HL-60/S4 treated with retinoic acid at 250 ng/mL for 4 days and 3 days (cell line): ENCODE measurements around the gene MUC20.
"Not testable (repeated sequence)": the region's sequence is repeated elsewhere in the genome, so short reads cannot be mapped to it uniquely, and the experiment has no call there.

Source experiments
- in situ Hi-C: fragments of 300-500 bp; cut with MboI; formaldehyde crosslinking; loops from 2 replicates; pipeline ENCODE4 v1.7.0; 2022; ENCODE audit warnings: low sequenced_read_pairs

Gene MUC20

GRCh38 chr3:195770081-195770840, 49.5 kb downstream of the MUC20 start:
- in situ Hi-C loops: no loop called here

DNA sequence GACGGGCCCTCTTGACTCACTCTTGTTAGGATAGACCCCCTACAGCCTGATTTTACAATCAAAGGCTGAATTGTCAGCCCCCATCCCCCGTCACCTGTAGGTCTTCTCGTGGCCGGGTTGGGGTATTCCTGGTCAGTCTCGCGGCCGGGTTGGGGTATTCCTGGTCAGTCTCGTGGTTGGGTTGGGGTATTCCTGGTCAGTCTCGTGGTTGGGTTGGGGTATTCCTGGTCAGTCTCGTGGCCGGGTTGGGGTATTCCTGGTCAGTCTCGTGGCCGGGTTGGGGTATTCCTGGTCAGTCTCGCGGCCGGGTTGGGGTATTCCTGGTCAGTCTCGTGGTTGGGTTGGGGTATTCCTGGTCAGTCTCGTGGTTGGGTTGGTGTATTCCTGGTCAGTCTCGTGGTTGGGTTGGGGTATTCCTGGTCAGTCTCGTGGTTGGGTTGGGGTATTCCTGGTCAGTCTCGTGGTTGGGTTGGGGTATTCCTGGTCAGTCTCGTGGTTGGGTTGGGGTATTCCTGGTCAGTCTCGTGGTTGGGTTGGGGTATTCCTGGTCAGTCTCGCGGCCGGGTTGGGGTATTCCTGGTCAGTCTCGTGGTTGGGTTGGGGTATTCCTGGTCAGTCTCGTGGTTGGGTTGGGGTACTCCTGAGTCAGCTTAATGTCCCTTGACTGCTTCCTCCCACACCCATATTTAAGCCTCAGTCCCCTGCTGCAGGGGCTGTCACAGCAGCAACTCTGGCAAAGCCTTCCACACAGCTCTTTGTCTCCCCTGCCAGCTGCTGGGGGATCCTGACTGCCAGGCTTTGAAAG, 50.3 kb downstream of the MUC20 start:
- in situ Hi-C loops: not testable (repeated sequence)

DNA sequence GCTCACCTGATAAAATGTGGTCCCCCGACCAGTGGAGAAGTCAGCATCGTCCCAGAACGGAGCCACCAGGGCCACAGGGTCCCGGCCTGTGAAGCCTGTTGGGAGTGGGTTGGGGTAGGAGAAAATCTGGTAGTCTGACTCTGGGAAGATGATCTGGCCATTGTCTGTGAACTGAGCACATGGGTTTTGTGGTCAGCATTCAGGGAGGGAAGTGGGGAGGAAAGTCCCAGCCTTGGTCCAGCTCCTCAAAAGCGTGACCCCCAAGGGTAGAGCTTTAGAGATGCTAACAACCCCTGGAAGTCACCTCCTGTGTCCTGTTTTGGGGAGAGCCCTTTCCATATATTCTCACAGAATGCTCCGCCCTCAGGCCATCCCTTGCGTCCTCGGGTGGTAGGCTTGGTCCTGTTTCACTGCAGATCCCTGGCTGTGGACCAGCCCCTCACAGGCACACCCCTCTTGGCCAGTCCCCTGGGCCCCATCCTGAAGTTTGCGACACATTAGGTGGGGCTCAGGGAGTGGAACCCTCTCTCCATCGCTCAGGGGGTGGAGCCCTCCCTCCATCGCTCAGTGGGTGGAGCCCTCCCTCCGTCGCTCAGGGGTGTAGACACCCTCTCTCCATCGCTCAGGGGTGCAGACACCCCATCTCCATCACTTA, 51.0 kb downstream of the MUC20 start:
- in situ Hi-C loops: no loop called here

DNA sequence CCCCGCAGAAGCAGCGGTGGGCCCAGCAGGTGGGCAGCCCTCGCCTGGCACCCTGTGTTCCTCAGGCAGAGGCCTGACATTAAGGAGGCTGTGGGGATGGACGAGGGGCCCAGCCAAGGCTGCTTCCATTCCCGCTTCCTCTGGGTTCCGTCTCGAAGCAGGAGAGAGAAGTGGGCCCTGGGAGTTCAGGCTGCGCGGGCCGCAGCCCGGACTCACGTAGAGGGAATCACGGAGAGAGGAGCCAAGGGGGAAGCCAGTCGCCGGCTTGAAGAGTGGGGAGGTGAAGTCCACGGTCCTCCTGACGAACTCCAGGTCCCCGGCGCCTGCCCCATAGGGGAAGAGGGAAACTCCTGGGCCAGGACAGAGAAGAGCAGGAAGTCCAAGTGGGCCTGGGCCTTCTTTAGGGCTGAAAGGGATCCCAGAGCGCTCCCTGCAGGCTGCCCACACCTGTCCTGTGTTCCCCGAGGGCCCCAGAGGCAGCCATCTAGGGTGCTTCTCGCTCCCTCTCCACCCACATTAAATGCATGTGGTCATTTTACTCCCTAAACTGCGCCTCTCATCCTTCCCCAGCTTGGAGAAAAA, 53.3 kb downstream of the MUC20 start:
- in situ Hi-C loops: no loop called here

DNA sequence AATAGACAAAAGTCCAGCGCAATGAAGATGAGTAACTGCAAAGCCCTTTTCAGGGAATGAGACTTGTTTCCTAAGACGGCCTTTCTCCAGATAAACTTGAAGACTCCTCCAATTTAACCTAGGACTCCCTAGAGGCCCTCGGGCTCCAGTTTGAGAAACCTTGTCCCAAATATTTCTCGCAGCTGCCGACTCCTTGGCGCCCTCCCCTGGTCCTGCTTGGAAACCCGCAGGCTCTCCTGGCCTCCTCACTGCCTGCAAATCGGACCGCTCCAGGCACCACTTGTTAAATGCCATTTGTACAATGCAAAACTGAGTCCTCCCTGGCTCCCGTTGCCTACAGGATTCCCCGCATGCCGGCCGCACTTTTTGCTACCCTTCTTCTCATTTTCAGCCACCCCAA, 54.1 kb downstream of the MUC20 start:
- in situ Hi-C loops: no loop called here

GRCh38 chr3:195777975-195778374, 57.2 kb downstream of the MUC20 start:
- in situ Hi-C loops: no loop called here

- in situ Hi-C loops: not testable (repeated sequence)
Observed at GRCh38 chr3:195781236-195781635, 60.5 kb downstream of the MUC20 start.
